ENCODE measurements around the gene SUSD4. TPM values are rescaled to one million over a fixed set of nuclear protein-coding genes. Genes with fewer than 3 reads are reported as not detected.

The SUSD4 gene
- total RNA-seq, 3 donors from 2014 or later (not counting 1 experiment from before 2014, with no cell fraction given): 0.60 to 1.1 TPM; not detected in 1

DNA sequence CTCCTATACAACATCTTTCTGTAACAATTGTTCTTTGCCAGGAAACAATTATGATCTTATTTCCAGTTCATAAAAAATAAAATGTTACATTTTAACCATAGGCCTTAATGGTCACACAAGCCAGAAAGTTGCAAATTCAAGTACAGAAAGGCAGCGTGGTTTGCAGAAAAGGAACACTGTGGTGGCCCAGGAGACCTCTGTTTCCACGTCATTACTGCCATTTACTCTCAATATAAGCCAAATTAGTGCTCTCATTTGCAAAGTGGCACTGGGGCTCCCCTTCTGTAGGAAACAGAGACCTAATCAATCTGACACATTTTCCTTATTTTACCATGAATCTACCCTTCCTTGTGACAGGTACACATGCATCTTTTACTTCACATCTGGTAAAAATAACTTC lies 141.6 kb downstream of the SUSD4 start:
- intact Hi-C loops (cut with micrococcal nuclease): no loop called here
- H3K36me3 ChIP-seq (ENCODE audit: control insufficient read depth, insufficient read depth, low read length): no peaks in the 10 kb centered on the region
- no peak for ATAC-seq
- 58% methylated on average over 2 of the region's 2 CpGs for WGBS (ENCODE audit: insufficient coverage)
- no peaks in the 10 kb centered on the region for H3K27me3 ChIP-seq (ENCODE audit: control insufficient read depth, insufficient read depth, low read length)
- no peak overlapping the region for H3K27ac ChIP-seq (ENCODE audit: low read length)
- H3K9me3 ChIP-seq (ENCODE audit: control insufficient read depth, insufficient read depth, low read length): peaks cover 15% of the 10 kb centered on the region
- Mint-ChIP-seq H3K27me3 (ENCODE audit: low read depth in 2 of 2) (peaks cover 10 to 17% of the 10 kb centered on the region in 2 donors), H3K4me1 (no peaks in the 10 kb centered on the region), H3K4me3 (no peak overlapping the region), H3K27ac (no peak overlapping the region), H3K9me3 (peaks cover 4 to 8% of the 10 kb centered on the region in 2 donors), H3K36me3 (peaks cover 15% of the 10 kb centered on the region)
- H3K4me1 ChIP-seq (ENCODE audit: control insufficient read depth, insufficient read depth, low read length): peaks cover 2% of the 10 kb centered on the region
- DNase-seq: no peak
- H3K4me3 ChIP-seq (ENCODE audit: low read length): no peak overlapping the region
- TF ChIP-seq, protein P1, sequence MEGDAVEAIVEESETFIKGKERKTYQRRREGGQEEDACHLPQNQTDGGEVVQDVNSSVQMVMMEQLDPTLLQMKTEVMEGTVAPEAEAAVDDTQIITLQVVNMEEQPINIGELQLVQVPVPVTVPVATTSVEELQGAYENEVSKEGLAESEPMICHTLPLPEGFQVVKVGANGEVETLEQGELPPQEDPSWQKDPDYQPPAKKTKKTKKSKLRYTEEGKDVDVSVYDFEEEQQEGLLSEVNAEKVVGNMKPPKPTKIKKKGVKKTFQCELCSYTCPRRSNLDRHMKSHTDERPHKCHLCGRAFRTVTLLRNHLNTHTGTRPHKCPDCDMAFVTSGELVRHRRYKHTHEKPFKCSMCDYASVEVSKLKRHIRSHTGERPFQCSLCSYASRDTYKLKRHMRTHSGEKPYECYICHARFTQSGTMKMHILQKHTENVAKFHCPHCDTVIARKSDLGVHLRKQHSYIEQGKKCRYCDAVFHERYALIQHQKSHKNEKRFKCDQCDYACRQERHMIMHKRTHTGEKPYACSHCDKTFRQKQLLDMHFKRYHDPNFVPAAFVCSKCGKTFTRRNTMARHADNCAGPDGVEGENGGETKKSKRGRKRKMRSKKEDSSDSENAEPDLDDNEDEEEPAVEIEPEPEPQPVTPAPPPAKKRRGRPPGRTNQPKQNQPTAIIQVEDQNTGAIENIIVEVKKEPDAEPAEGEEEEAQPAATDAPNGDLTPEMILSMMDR (IDR thresholded peaks at IDR 0.05): no peak

DNA sequence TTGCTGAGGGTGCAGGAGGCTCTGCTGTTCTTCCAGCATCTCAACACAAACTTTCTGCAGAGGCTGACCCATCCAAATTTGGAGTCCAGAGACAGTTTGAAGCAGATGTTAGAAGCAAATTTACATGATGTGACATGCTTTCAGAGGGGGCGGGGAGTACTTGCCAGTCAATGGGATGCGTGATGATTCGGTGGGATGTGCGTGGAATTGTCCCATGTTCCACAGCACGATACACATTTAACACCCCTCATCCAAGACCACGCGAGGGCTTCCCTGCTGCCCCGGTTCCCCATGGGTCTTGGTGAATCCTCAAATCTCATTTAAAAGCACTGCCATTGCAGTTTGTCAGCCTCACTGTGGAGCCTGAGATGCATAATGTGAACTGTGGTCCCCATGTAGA lies 142.3 kb downstream of the SUSD4 start:
- Mint-ChIP-seq H3K27me3 (ENCODE audit: low read depth in 2 of 2) (peaks cover 6 to 12% of the 10 kb centered on the region in 2 donors), H3K9me3 (peaks cover 4 to 8% of the 10 kb centered on the region in 2 donors), H3K27ac (no peak overlapping the region), H3K36me3 (peaks cover 15% of the 10 kb centered on the region), H3K4me1 (no peaks in the 10 kb centered on the region), H3K4me3 (no peak overlapping the region)
- no peaks in the 10 kb centered on the region for H3K36me3 ChIP-seq (ENCODE audit: control insufficient read depth, insufficient read depth, low read length)
- 96% methylated on average over 8 of the region's 8 CpGs for WGBS (ENCODE audit: insufficient coverage)
- no peak overlapping the region for H3K4me3 ChIP-seq (ENCODE audit: low read length)
- no peaks in the 10 kb centered on the region for H3K4me1 ChIP-seq (ENCODE audit: control insufficient read depth, insufficient read depth, low read length)
- H3K27ac ChIP-seq (ENCODE audit: low read length): no peak overlapping the region
- DNase-seq: no peak
- H3K27me3 ChIP-seq (ENCODE audit: control insufficient read depth, insufficient read depth, low read length): no peaks in the 10 kb centered on the region
- ATAC-seq: no peak
- intact Hi-C loops (cut with micrococcal nuclease): no loop called here
- TF ChIP-seq, protein P1 (IDR thresholded peaks at IDR 0.05): no peak
- peaks cover 15% of the 10 kb centered on the region for H3K9me3 ChIP-seq (ENCODE audit: control insufficient read depth, insufficient read depth, low read length)

DNA sequence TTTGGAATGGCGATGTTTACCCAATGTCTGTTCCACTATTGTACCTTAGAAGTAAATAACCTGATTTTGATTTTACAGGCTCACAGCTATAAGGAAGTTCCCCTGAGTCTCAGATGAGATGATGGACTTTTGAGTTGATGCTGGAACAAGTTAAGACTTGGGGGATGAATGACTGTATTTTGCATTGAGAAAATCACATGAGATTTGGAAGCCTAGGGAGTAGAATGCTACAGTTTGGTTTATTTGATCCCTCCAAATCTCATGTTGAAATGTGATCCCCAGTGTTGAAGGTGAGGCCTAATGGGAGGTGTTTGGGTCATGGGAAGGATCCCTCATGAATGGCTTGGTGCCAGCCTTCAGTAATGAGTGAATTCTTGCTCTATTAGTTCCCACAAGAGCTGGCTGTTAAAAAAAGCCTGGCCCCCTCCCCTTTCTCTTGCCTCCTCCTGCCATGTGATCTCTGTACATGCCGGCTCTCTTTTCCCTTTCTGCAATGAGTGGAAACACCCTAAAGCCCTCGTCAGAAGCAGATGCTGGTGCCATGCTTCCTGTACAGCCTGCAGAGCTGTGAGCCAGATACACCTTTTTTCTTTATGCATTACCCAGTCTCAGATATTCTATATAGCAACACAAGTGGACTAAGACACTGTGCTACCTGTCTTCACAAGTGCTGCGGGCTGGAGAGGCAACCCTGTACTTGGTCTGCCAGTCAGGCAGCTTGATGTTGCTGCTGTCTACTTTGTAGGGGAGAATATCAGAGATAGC lies 143.9 kb downstream of the SUSD4 start:
- no peak overlapping the region for H3K4me3 Mint-ChIP-seq
- H3K27ac Mint-ChIP-seq: no peak overlapping the region
- DNase-seq (no peak), ATAC-seq (no peak)
- Histone ChIP-seq H3K27ac (ENCODE audit: low read length) (no peak overlapping the region), H3K36me3 (ENCODE audit: control insufficient read depth, insufficient read depth, low read length) (no peaks in the 10 kb centered on the region), H3K4me3 (ENCODE audit: low read length) (no peak overlapping the region), H3K9me3 (ENCODE audit: control insufficient read depth, insufficient read depth, low read length) (peaks cover 15% of the 10 kb centered on the region), H3K4me1 (ENCODE audit: control insufficient read depth, insufficient read depth, low read length) (no peaks in the 10 kb centered on the region), H3K27me3 (ENCODE audit: control insufficient read depth, insufficient read depth, low read length) (no peaks in the 10 kb centered on the region)
- H3K36me3 Mint-ChIP-seq: peaks cover 15% of the 10 kb centered on the region
- TF ChIP-seq, protein P1 (IDR thresholded peaks at IDR 0.05): no peak
- no peaks in the 10 kb centered on the region for H3K4me1 Mint-ChIP-seq
- H3K9me3 Mint-ChIP-seq: peaks cover 4 to 8% of the 10 kb centered on the region in 2 donors
- WGBS (ENCODE audit: insufficient coverage): 83% methylated on average over 4 of the region's 4 CpGs
- intact Hi-C loops (cut with micrococcal nuclease): no loop called here
- peaks cover 2 to 5% of the 10 kb centered on the region in 2 donors for H3K27me3 Mint-ChIP-seq (ENCODE audit: low read depth in 2 of 2)

DNA sequence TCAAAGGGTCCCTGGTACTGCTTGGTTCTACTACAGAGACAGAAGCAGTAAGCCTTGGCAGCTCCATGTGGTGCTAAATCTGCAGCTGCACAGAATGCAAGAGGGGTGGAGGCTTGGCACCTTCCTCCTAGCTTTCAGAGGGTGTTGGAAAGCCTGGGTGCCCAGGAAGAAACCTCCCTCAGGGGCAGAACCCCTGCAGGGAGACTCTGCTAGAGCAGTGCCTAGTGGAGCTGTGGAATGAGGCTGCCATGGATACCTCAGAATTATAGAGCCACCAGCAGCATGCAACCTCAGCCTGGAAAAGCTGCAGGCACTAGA lies 144.7 kb downstream of the SUSD4 start:
- H3K9me3 Mint-ChIP-seq: peaks cover 4 to 8% of the 10 kb centered on the region in 2 donors
- no peak for ATAC-seq
- no peak for DNase-seq
- peaks cover 15% of the 10 kb centered on the region for H3K9me3 ChIP-seq (ENCODE audit: control insufficient read depth, insufficient read depth, low read length)
- no peaks in the 10 kb centered on the region for H3K36me3 ChIP-seq (ENCODE audit: control insufficient read depth, insufficient read depth, low read length)
- H3K4me3 Mint-ChIP-seq: no peak overlapping the region
- TF ChIP-seq, protein P1 (IDR thresholded peaks at IDR 0.05): no peak
- H3K4me1 ChIP-seq (ENCODE audit: control insufficient read depth, insufficient read depth, low read length): no peaks in the 10 kb centered on the region
- peaks cover 15% of the 10 kb centered on the region for H3K36me3 Mint-ChIP-seq
- intact Hi-C loops (cut with micrococcal nuclease): no loop called here
- H3K4me3 ChIP-seq (ENCODE audit: low read length): no peak overlapping the region
- H3K27me3 ChIP-seq (ENCODE audit: control insufficient read depth, insufficient read depth, low read length): no peaks in the 10 kb centered on the region
- H3K4me1 Mint-ChIP-seq: no peaks in the 10 kb centered on the region
- H3K27me3 Mint-ChIP-seq (ENCODE audit: low read depth in 2 of 2): peaks cover 2 to 5% of the 10 kb centered on the region in 2 donors
- no peak overlapping the region for H3K27ac ChIP-seq (ENCODE audit: low read length)
- H3K27ac Mint-ChIP-seq: no peak overlapping the region

Measured in natural killer cell (primary cell).